ENCODE data around the gene TMEM125.

Gene TMEM125

GRCh38 chr1:43246466-43247213 lies 23.1 kb upstream of the TMEM125 start:
- FAIRE-seq = no peak
- DNase-seq (ENCODE audit: extremely low spot score, insufficient read length, low read depth) = no peak

DNA sequence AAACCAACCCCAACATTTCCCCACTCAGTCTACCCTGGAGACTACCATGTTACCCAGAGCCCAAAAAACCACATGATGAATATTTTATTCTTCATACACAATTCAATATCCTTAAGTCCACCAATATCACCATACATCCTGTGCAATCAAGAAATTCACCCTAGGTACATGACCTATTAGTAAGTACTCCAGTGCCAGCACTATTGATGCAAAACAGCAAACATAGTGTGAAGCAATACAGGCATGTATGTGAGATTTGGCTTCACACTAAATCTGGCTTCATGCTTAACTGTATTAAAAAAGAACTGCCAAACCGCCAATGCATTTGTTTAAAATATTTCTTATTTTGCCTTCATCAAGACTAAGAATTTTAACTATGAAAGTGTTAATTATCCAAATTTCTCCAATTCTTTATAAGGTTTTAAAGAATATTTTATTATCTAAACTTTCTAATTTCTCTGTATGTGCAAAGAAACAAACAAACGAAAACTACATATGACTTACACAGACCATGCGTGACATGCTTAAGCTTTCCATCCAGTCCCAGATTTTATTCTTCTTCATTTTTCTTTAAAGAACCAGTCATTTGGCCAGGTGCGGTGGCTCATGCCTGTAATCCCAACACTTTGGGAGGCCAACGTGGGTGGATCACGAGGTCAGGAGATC lies 22.4 kb upstream of the TMEM125 start:
- DNase-seq (ENCODE audit: extremely low spot score, insufficient read length, low read depth) (no peak), FAIRE-seq (no peak)

DNA sequence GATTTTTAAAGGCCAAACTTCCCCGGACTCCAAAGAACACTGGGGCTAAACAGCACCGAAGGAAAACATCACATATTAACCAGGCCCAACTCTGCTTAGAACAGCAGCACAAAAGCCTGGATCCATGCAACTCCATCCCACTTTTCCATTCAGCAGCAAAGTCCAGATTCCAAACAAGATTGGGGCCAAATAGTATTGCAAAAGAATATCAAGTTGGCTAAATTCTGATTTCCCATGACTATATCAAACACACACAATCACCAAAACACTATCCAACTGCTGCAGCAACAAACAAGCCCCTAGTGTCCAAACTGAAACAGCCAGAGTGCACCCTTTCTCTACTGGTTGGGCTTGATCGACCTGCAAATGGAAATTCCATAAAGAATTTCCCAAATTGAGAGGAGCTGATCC lies 19.4 kb upstream of the TMEM125 start:
- DNase-seq (ENCODE audit: extremely low spot score, insufficient read length, low read depth) (no peak), FAIRE-seq (no peak)

- FAIRE-seq = no peak
- DNase-seq (ENCODE audit: extremely low spot score, insufficient read length, low read depth) = no peak
These were observed 18.8 kb upstream of the TMEM125 start for GRCh38 chr1:43251024-43251423.

DNA sequence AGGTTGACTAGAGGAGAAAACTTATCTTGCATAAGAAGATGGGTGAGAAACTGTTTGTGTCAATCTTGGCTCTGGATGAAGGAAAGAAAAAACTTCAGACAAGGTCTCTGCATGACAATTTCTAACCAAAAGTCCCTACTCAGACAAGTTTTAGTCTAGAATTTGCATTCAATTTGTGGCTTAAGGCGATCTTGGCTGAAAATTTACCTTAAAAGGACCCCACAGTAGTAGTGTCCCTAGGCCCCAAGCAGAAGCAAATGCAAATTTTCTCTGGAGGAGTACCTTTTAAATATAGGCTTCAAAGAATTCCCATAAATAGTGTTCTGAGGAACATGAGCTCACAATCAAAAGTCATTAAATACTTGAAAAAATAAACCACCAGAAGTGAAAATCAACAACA lies 17.6 kb upstream of the TMEM125 start:
- DNase-seq (ENCODE audit: extremely low spot score, insufficient read length, low read depth) = no peak
- FAIRE-seq = no peak

- no peak for DNase-seq (ENCODE audit: extremely low spot score, insufficient read length, low read depth)
- no peak for FAIRE-seq
These were observed 16.6 kb upstream of the TMEM125 start for GRCh38 chr1:43253173-43253572.

GRCh38 chr1:43253876-43254275 lies 15.9 kb upstream of the TMEM125 start:
- DNase-seq (ENCODE audit: extremely low spot score, insufficient read length, low read depth) (no peak), FAIRE-seq (no peak)

GRCh38 chr1:43255438-43256210 lies 14.2 kb upstream of the TMEM125 start:
- FAIRE-seq (no peak), DNase-seq (ENCODE audit: extremely low spot score, insufficient read length, low read depth) (no peak)

DNA sequence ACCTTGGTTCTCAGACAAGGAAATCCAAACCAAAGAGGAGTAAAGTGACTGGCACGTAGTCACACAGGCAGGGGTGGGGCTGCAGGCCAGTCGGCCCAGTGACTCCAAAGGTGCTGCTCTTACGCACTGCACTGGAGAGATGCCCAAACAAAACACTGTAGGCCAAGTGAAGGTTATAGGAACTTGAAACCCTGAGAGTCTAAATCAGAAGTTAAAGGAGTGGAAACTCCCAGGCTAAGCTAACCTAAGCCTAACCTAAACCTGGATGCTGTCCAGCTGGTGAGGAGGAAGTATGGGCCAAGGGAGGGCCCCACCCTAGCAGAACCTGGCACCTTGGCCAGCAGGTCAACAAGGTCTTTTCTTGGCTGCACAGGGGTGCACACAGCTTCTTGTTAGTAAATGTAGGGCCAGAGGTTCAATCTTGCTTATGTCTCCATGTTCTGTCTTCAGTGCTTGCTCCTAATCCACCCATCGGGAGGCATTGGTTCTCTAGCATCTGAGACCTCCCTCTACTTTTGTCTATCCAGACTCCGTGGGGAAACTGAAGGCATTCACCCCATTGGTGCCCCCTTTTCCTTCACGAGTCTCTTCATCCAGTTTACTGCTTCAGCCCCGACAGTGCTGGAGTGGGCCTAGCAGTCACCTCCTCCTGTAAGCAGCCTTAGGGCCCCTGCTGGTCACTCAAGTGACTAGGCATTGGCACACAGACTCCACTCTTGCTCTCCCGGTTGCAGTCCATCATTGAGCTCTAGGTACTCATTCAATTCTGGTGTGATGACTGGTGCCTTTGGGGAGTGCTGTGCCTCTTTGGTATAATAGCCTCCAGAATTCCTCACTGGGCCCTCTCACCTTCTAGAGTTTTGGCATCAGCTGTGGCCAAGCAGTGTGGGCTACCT lies 12.9 kb upstream of the TMEM125 start:
- no peak for DNase-seq (ENCODE audit: extremely low spot score, insufficient read length, low read depth)
- no peak for FAIRE-seq

DNA sequence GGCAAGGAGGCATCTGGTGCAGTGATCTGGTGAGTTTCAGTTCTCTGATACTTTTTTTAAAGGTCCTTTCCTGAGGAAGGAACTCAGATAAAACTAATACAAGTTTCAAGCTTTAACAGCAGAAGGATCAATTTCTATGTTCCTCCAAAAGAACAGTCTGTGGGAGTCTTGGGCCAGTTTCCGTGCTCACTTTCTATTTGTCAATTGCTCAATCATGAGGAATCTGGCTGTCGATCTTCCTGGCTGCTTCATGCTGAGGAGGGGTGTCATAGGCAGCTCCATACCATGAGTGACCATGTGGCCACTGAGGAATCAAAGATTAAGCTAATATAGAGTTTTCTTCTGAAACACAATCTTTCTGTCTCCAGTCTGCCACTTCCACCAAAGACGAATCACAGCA lies 11.4 kb upstream of the TMEM125 start:
- FAIRE-seq (no peak), DNase-seq (ENCODE audit: extremely low spot score, insufficient read length, low read depth) (no peak)

DNA sequence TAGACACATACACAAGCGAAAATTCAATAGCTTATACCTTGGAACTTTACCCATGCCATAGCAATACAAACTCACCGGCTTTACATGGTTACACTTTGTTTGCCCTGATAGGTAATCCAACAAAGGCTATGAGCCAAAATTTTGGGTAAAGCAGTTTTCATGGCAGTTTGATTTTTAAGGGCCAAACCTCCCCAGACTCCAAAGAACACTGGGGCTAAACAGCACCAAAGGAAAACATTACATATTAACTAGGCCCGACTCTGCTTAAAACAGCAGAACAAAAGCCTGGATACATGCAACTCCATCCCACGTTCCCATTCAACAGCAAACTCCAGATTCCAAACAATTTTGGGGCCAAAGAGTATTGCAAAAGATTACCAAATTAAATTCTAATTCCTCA lies 4.4 kb upstream of the TMEM125 start:
- no peak for FAIRE-seq

DNA sequence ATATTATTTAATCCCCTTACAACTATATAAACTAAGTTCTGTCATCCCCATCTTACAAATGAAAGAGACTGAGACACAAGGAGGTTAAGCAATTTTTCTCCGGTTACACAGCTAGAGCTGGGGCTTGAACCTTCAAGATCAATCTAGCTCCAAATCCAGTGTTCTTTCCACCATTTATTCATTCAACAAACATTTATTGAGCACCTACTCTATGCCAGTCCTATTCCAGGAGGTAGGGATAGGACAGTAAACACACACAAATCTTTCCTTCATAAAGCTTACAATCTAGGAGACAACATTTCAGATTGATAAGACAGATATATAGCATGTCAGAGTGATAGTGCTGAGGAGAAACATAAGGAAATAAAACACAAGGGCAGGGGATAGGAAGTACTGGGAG lies 2.9 kb upstream of the TMEM125 start:
- DNase-seq (ENCODE audit: extremely low spot score, insufficient read length, low read depth) = no peak
- FAIRE-seq = no peak

More for the DNA sequence above, 4.4 kb upstream of the TMEM125 start:
- no peak for DNase-seq (ENCODE audit: extremely low spot score, insufficient read length, low read depth)

DNA sequence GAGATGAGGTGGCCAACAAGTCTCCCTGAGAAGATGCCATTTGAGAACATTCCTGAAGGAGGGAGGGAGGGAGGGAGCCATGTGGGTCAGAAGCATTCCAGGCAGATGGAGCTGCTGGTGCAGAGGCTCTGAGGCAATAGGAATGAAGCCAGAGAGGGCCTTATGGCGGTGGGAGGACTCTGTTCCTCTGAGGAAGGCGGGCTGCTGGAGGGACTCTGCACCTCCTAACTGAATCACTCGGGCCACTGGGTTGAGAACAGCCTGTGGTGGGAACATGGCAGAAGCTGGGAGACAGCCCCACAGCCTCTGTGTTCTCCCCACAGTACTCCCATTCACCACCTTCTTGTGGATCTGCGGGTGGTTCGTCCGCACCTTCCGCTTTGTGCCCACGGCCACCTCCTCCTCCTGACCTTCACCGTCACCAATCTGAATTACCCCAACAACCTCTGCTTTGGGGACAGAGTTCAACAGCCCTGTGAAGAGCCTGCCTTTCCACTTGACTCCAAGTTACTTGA lies 2.4 kb upstream of the TMEM125 start:
- FAIRE-seq = no peak
- no peak for DNase-seq (ENCODE audit: extremely low spot score, insufficient read length, low read depth)

DNA sequence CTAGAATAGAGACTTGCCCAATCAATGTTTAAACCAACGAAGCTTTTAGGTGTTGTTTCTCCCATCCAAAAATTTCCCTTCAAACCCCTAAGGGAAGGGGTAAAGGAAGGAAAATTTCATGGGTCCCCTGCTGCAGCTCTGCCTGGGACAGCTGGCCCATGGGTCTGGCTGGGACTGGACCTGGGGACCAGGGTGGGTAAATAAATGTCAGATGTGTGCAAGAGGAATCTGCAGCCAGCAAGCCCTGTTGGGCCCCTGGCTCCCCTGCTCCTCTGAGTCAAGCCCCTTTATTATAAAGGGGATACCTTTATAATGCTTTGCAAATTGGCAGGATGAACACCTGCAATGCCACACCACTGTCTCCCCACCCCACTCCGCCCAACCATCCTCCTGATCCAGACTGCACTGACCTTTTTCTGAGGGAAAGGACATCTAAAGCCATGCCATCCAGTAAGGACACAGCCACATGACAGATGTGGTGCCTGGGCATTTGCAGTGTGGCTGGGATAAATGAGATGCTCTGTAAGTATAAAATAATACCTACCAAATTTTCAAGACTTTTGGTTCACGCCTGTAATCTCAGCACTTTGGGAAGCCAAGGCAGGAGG lies 1.9 kb upstream of the TMEM125 start:
- DNase-seq (ENCODE audit: extremely low spot score, insufficient read length, low read depth) (no peak), FAIRE-seq (no peak)

GRCh38 chr1:43270421-43271095 lies 775 bp downstream of the TMEM125 start:
- FAIRE-seq = no peak

GRCh38 chr1:43271186-43272118 lies 1.7 kb downstream of the TMEM125 start:
- FAIRE-seq (no peak), DNase-seq (ENCODE audit: extremely low spot score, insufficient read length, low read depth) (no peak)

More at GRCh38 chr1:43270421-43271095, 775 bp downstream of the TMEM125 start:
- DNase-seq (ENCODE audit: extremely low spot score, insufficient read length, low read depth) = no peak

GRCh38 chr1:43272161-43272560 lies 2.4 kb downstream of the TMEM125 start:
- FAIRE-seq (no peak), DNase-seq (ENCODE audit: extremely low spot score, insufficient read length, low read depth) (no peak)

Measured in GM18507 (cell line).